Measurements from ENCODE around the gene SORCS2.

SORCS2 gene

DNA sequence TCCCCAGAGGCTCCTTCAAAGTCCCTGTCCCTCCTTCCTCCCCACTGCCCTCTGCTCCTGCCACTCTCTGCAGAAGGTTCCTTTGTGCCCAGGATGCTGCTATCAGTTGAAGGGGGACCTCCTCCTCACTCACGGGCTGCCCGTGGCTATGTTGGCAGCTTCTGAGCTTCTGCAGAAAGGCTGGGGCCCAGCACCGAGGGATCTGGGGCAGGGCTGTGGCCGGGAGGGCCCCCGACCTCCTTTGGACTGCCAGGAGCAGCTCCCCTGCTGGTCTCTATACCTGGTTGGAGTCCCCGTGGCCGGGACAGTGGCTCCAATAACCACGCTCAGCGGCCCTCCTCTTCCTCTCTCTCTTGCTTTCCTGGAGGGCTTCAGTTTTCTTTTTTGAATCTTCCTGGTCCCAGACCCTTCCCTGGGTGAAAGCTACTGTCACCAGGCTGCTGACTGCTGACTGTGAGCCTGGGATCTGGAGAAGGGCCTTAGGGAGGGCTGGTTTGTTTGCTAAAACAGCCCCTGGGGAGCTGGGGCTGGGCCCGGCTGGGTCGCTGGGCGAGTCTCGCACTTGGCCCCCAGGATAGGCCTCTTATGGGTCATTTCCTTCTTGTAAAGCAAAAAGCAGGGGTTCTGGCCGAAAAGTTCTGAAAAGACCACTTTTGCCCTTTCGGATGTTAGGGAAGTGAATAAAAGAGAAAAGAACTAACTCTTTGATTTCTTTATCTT lies 46.9 kb downstream of the SORCS2 start:
- no peaks in the 10 kb centered on the region for H3K4me1 ChIP-seq (ENCODE audit: insufficient read depth, low read length)
- H3K9me3 ChIP-seq (ENCODE audit: insufficient read depth, low read length, severe bottlenecking) = no peaks in the 10 kb centered on the region
- ATAC-seq (ENCODE audit: insufficient read depth, low read depth) = no peak
- no peak overlapping the region for H3K9ac ChIP-seq (ENCODE audit: low read depth, low read length)
- DNase-seq = no peak
- H3K27me3 ChIP-seq (ENCODE audit: insufficient read depth, low read length, poor library complexity) = peaks cover 3% of the 10 kb centered on the region
- H3K36me3 ChIP-seq (ENCODE audit: insufficient read depth, low read length) = no peaks in the 10 kb centered on the region
- H3K79me2 ChIP-seq (ENCODE audit: insufficient read depth, low read length) = no peaks in the 10 kb centered on the region
- no peak for TF ChIP-seq EZH2 (IDR thresholded peaks at IDR 0.05; ENCODE audit: borderline replicate concordance, low read depth, low read length, severe bottlenecking)
- TF ChIP-seq, protein P1, sequence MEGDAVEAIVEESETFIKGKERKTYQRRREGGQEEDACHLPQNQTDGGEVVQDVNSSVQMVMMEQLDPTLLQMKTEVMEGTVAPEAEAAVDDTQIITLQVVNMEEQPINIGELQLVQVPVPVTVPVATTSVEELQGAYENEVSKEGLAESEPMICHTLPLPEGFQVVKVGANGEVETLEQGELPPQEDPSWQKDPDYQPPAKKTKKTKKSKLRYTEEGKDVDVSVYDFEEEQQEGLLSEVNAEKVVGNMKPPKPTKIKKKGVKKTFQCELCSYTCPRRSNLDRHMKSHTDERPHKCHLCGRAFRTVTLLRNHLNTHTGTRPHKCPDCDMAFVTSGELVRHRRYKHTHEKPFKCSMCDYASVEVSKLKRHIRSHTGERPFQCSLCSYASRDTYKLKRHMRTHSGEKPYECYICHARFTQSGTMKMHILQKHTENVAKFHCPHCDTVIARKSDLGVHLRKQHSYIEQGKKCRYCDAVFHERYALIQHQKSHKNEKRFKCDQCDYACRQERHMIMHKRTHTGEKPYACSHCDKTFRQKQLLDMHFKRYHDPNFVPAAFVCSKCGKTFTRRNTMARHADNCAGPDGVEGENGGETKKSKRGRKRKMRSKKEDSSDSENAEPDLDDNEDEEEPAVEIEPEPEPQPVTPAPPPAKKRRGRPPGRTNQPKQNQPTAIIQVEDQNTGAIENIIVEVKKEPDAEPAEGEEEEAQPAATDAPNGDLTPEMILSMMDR (IDR thresholded peaks at IDR 0.05; ENCODE audit: borderline replicate concordance, extremely low read depth, low read length, poor library complexity, severe bottlenecking) = no peak
- no peak overlapping the region for H3K4me2 ChIP-seq (ENCODE audit: insufficient read depth, low read length)
- no peaks in the 10 kb centered on the region for H4K20me1 ChIP-seq (ENCODE audit: insufficient read depth, low read length)
- no peak overlapping the region for H2AFZ ChIP-seq (ENCODE audit: low read depth, low read length)
- H3K27ac ChIP-seq (ENCODE audit: low read length) = no peak overlapping the region
- no peak overlapping the region for H3K4me3 ChIP-seq (ENCODE audit: low read depth in 1 of 2, low read length in 2 of 2)

DNA sequence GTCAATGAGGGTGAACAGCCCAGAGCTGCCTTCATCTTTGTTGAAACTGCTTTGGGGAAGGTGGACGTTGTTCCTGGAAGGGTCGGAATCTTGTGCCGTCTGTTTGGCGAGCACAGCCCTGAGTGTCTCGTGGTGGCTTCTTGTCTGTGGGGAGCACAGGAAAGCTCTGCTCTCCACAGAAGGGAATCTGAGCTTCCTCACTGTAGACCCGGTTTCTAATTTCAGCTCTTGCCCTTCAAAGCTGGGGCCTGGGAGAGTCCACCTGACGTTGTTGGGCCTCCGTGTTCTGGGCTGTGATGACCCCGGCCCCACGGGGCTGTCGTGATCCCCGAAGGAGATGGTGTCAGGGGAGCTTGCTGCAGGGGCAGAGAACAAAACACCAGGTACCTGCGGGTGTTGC lies 47.5 kb downstream of the SORCS2 start:
- Histone ChIP-seq H3K9me3 (ENCODE audit: insufficient read depth, low read length, severe bottlenecking) (no peaks in the 10 kb centered on the region), H3K27me3 (ENCODE audit: insufficient read depth, low read length, poor library complexity) (peaks cover 3% of the 10 kb centered on the region), H3K9ac (ENCODE audit: low read depth, low read length) (no peak overlapping the region), H3K4me2 (ENCODE audit: insufficient read depth, low read length) (no peak overlapping the region), H3K4me1 (ENCODE audit: insufficient read depth, low read length) (no peaks in the 10 kb centered on the region), H2AFZ (ENCODE audit: low read depth, low read length) (no peak overlapping the region), H3K27ac (ENCODE audit: low read length) (no peak overlapping the region), H3K4me3 (ENCODE audit: low read depth in 1 of 2, low read length in 2 of 2) (no peak overlapping the region), H3K79me2 (ENCODE audit: insufficient read depth, low read length) (no peaks in the 10 kb centered on the region), H4K20me1 (ENCODE audit: insufficient read depth, low read length) (no peaks in the 10 kb centered on the region), H3K36me3 (ENCODE audit: insufficient read depth, low read length) (no peaks in the 10 kb centered on the region)
- TF ChIP-seq EZH2 (IDR thresholded peaks at IDR 0.05; ENCODE audit: borderline replicate concordance, low read depth, low read length, severe bottlenecking) = no peak
- TF ChIP-seq, protein P1 (IDR thresholded peaks at IDR 0.05; ENCODE audit: borderline replicate concordance, extremely low read depth, low read length, poor library complexity, severe bottlenecking) = no peak
- ATAC-seq (ENCODE audit: insufficient read depth, low read depth) = no peak
- no peak for DNase-seq

DNA sequence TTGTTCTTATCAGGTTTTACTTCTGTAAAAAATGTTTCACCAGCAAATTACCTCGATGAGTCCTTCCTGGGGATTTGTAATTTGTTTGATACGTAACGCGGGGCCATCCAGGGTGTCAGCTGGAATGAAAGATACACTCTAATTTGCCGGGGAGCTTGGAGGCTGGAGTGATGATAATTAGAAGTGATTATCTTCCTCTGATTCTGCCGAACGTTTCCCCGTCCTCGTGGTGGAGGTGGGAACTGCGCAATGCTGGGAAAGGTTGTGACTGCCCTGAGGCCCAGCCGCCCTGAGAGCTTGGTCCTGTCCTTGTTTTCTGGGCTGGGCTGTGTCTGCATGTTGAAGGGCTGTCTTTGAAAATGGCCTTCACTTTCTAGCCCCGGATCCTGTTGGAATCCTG lies 48.0 kb downstream of the SORCS2 start:
- DNase-seq = no peak
- H3K4me2 ChIP-seq (ENCODE audit: insufficient read depth, low read length) = no peak overlapping the region

More for the DNA sequence above, 48.0 kb downstream of the SORCS2 start:
- peaks cover 3% of the 10 kb centered on the region for H3K27me3 ChIP-seq (ENCODE audit: insufficient read depth, low read length, poor library complexity)
- no peak for TF ChIP-seq EZH2 (IDR thresholded peaks at IDR 0.05; ENCODE audit: borderline replicate concordance, low read depth, low read length, severe bottlenecking)
- TF ChIP-seq, protein P1 (IDR thresholded peaks at IDR 0.05; ENCODE audit: borderline replicate concordance, extremely low read depth, low read length, poor library complexity, severe bottlenecking) = no peak
- no peak overlapping the region for H3K27ac ChIP-seq (ENCODE audit: low read length)
- no peaks in the 10 kb centered on the region for H3K79me2 ChIP-seq (ENCODE audit: insufficient read depth, low read length)
- H2AFZ ChIP-seq (ENCODE audit: low read depth, low read length) = no peak overlapping the region
- H3K36me3 ChIP-seq (ENCODE audit: insufficient read depth, low read length) = no peaks in the 10 kb centered on the region
- H4K20me1 ChIP-seq (ENCODE audit: insufficient read depth, low read length) = no peaks in the 10 kb centered on the region
- H3K4me1 ChIP-seq (ENCODE audit: insufficient read depth, low read length) = no peaks in the 10 kb centered on the region
- no peak overlapping the region for H3K4me3 ChIP-seq (ENCODE audit: low read depth in 1 of 2, low read length in 2 of 2)
- no peak overlapping the region for H3K9ac ChIP-seq (ENCODE audit: low read depth, low read length)
- ATAC-seq (ENCODE audit: insufficient read depth, low read depth) = no peak
- no peaks in the 10 kb centered on the region for H3K9me3 ChIP-seq (ENCODE audit: insufficient read depth, low read length, severe bottlenecking)
